Superior temporal gyrus (tissue), 1 donor: ENCODE data around the gene TMED7.

Experiments
- DNase-seq: peaks from one replicate; pipeline ENCODE4 v3.0.0-alpha.2; 2016; ENCODE audit errors: extremely low spot score

TMED7 gene

GRCh38 chr5:115627295-115627865, 1.5 kb upstream of the TMED7 start:
- no peak for DNase-seq

GRCh38 chr5:115626445-115626823, 598 bp upstream of the TMED7 start:
- no peak for DNase-seq

- no peak for DNase-seq
Observed at GRCh38 chr5:115624994-115625393, 842 bp downstream of the TMED7 start.

GRCh38 chr5:115623658-115624057, 2.2 kb downstream of the TMED7 start:
- no peak for DNase-seq

DNA sequence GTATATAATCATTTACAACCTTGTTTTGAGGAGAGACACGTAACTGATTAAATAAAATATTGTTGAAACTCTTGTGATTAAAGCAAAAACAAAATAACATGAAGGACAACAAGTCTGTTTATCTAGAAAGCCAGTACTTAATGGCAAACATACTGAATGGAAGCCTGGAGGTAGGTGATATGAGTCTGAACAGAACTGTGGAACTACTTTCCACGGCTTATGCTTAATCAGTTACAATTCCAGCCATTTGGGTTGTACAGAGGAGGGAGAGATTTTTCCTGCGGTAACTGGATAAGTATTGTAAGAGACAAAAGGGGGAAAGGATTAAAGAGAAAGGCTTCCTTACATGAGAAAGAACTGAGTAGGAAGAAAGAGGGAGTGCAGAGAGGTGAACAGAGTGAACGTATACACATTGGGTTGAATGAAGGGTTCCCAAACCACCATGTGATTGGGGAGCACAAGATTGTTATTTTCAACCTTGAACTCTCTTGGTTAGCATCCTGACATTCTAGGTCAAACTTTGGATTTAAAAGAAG, 4.4 kb downstream of the TMED7 start:
- no peak for DNase-seq

- no peak for DNase-seq
Observed at GRCh38 chr5:115616892-115617291, 8.9 kb downstream of the TMED7 start.

GRCh38 chr5:115616472-115616871, 9.4 kb downstream of the TMED7 start:
- no peak for DNase-seq

DNA sequence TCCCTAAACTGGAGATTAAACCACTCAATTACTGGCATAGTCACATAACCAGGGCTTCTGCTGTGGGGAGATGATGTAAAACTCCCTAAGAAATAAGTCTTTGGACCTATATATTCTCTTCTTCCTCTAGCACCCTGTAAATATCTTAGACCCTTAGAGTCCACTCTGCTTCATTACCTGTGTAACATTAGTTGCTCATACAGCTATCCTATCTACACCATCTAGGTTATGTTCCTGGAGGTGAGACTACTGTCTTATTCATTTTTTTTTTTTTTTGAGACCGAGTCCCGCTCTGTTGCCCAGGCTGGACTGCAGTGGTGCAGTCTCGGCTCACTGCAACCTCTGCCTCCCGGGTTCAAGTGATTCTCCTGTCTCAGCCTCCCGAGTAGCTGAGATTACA, 14.0 kb downstream of the TMED7 start:
- no peak for DNase-seq

- DNase-seq, result no peak
Observed at GRCh38 chr5:115607935-115608334, 17.9 kb downstream of the TMED7 start.

GRCh38 chr5:115605436-115605835, 20.4 kb downstream of the TMED7 start:
- DNase-seq, result no peak

- DNase-seq, result peak; percentile 65
Observed at GRCh38 chr5:115602591-115603125, 23.2 kb downstream of the TMED7 start.

DNA sequence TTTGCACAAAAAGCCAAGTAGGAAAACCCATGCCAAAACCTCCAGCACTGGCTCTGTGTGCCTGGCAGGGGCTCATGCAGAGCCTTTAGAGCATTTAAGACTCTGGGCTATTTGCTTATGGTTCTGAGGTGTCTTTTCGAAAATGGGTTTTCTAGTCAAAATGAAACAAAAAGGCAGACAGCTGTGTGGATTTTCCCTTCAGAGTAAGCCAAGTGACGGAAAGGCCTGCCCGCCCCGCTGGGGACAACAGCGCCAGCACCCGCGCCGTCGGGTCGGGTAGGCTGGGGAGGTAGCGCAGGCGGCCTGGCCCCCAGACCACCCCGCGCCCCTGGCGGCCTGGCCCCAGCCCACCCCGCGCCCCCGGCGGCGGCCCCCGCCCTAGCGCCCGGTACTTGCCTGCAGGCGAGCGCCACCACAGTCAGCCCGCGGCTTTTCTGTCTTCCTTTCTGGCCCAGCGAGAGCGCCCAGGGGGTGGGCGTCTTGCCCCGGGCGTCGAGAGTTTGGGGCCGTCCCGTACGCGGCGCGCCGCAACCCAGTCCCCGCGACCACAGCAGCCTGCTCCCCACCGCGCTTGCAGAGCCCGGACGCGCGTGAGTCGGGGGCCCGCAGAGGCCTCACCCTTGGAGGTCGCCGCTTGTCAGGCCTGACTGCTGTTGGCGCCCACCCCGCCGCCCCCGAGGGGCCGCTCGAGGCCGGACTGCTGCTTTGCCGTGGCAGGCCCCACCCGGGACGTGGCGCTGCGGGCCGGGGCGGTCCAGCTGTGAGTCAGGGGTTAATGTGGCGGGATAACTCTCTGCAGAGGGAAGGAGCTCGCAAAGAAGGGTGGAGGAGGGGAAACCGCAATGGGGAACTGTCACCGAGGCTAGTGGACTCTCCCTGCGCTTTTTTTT, 23.9 kb downstream of the TMED7 start, which contains the start of gene TICAM2:
Gene TICAM2, minus strand, starts transcription at position 779 of the 890 bp plus-strand sequence. CDS start 21,223 bp downstream, outside the sequence.
- peak; percentile 61 for DNase-seq

DNA sequence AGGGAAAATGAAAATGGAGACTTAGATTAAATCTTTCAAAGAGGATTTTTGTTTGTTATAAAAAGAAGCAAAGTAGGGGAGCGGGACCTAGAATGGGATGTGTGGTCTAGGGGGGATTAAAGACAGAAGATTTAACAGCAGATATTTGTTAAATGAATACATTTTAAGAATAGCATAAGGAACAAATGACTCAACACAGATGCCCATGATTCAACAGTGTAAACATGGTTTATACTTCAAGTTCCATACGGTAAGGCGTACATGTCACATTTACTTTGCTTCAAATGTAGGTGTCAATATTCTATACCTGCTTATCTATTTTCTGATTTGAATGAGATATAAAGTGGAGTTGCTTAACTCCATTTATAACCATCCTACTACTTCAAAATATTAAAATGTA, 25.1 kb downstream of the TMED7 start:
- no peak for DNase-seq

DNA sequence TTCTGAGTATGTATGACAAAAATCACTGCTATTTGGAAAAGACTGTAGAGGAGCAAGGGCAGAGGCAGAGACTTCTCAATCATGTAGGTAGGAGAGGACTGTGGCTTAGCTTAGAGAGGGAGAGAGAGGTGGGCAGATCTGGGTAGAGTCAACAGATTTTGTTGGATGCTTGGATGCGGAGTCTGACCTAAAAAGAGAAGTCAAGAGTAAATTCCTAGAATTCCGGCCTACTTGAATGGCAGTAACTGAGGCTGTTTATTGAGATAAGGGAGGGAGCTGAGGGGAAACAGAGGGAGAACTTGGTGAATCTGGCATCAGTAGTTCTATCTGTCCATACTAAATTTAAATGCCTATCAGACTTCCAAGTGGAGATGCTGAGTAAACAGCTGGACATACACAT, 25.9 kb downstream of the TMED7 start:
- DNase-seq, result no peak

GRCh38 chr5:115599502-115599901, 26.3 kb downstream of the TMED7 start:
- peak; percentile 63 for DNase-seq

DNA sequence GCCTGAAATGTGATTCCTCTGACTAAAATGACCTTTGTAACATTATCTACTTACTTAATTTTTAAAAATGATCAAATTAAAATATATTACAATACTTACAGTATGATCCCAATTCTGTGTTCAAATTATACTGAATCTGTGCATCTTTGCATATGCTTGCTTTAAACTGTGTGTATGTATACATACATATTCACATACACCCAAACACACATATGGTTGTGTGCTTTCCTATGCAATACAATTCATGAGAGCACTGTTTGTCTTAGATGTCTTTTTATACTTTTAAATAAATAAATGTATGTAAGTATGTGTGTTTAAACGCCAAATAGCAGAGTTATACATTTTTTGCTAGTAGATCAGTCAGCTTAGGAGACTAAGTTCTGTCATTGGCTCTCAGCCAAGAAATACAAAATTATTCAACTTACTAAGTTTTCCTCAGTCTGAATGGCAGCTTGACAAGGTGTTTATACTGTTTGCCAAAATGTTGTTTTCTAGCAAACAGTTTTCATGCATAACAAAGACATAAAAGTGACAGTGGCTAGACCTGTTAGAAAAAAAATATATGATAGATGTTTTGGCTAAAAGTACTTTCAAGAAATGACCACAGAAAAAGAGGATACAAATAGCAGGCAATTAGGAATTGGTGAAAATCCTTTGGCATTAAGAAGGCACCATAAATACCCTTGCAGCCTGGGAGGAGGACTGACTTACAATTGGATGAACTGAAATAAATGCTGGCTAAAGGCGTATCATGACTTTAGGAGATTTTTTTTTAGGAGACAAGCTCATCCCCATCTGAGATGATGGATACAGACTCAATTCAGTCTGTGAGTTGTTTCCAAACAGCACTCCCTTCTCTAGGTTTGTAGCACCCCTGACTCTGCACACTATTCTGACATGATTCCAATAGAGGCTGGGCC, 31.4 kb downstream of the TMED7 start:
- DNase-seq, result no peak

DNA sequence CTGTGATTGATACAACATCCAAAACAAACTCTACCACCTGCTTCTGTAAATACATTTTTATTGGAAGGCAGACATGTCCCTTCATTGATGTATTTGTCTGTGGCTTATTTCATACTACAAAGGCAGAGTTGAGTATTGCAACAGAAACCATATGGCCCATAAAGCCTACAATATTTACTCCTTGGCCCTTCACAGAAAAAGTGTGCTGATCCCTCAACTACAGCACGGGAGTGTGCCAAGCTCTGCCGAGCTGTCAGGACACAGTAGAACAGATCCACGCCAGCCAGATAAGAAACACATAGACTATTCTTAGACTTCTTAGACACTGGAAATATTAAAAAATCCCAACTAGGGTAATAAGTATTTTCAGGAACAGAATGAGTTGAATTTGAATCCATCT, 36.8 kb downstream of the TMED7 start:
- DNase-seq, result no peak

DNA sequence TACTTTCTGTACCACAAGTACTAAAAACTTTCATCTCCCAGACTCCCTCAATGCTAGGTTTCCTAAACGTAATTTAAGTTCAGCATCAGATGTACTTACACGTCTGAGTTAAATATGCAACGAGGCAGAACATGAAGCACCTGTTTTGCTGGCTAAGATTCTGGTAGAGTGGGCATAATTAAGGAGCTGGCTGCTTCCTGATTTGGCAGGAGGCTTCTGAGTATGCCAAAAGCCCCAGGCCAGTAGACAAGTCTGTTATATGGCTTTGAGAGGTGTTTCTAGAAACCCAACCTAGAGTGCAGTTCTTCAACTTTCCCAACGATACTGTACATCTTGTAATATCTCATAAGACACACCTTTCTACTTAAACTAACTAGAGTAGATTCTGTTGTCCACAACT, 37.2 kb downstream of the TMED7 start:
- DNase-seq, result no peak

GRCh38 chr5:115586525-115587146, 39.2 kb downstream of the TMED7 start:
- peak; percentile 84 for DNase-seq

DNA sequence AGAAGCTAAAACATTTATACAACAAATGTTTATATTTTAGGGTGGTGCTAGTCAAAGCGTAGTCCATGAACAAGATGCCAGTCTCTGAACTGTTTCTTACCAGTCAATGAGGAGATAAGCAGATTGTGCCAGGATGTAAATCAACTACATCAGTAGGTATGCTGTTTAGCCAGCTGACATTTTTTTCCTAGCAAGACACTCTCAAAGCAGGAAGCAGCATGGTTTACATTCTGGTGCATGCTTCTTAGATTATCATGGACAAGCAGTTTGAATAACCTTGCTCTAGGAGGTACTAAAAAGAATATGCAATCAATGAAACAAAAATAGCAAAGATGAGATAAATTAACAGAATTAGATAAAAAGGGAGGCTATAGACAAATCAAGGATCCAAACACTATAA, 40.6 kb downstream of the TMED7 start:
- no peak for DNase-seq

DNA sequence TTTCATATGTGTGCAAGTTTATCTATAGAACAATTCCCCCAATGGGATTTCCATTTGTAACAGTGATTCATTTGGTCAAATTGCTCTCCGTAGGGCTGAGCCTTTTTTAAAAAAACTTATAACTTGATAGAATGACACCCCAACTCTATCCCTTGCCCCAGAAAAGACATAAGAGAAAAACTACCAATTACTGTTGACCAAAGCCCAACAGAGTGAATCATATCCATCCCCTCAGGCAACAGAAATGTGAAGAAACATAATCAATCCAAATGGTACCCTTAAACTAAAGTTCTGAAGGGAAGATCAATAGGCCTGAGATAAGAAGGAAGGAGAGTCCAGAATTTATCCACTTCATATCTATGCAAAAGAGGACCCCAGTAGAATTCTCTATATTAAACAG, 41.3 kb downstream of the TMED7 start:
- no peak for DNase-seq
